ENCODE results near the gene EPOP. TPM values are rescaled to one million over a fixed set of nuclear protein-coding genes. Genes with fewer than 3 reads are reported as not detected.

EPOP gene
- total and polyA plus RNA-seq, 4 donors: 0.32 to 1.9 (median 1.1) TPM

- WGBS: 3% methylated on average over 25 of the region's 25 CpGs
- H3K9ac ChIP-seq (ENCODE audit: low read depth in 1 of 2, low read length in 2 of 2): peak overlapping the region; percentile 85 to 97
- peak overlapping the region; percentile 79 to 87 (median 83) for H3K4me3 ChIP-seq (ENCODE audit: low read depth in 1 of 3, low read length in 3 of 3)
- no peaks in the 10 kb centered on the region for H3K9me3 ChIP-seq (ENCODE audit: control insufficient read depth in 4 of 4, low read length in 3 of 4)
- H3K27ac ChIP-seq (ENCODE audit: low read depth in 1 of 2, low read length in 2 of 2): peak overlapping the region; percentile 89 to 92
- peaks cover 2 to 37% (median 19%) of the 10 kb centered on the region in 4 donors for H3K4me1 ChIP-seq (ENCODE audit: control insufficient read depth in 4 of 4, insufficient read depth in 4 of 4, low read length in 3 of 4)
- DNase-seq (ENCODE audit: low spot score): peak; percentile 56
- no peaks in the 10 kb centered on the region for H3K36me3 ChIP-seq (ENCODE audit: control insufficient read depth in 4 of 4, insufficient read depth in 3 of 4, low read depth in 1 of 4, low read length in 3 of 4)
- TF ChIP-seq FOXA2 (IDR thresholded peaks at IDR 0.05) (no peak), HNF4A (conservative IDR thresholded peaks at IDR 0.05) (no peak), TAF1 (conservative IDR thresholded peaks at IDR 0.05) (no peak), NR2F2 (IDR thresholded peaks at IDR 0.05) (no peak), YY1 (IDR thresholded peaks at IDR 0.05) (no peak), FOXA1 (IDR thresholded peaks at IDR 0.05) (no peak)
- TF ChIP-seq, protein P1, sequence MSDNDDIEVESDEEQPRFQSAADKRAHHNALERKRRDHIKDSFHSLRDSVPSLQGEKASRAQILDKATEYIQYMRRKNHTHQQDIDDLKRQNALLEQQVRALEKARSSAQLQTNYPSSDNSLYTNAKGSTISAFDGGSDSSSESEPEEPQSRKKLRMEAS (IDR thresholded peaks at IDR 0.05): no peak
- TF ChIP-seq, protein P2, sequence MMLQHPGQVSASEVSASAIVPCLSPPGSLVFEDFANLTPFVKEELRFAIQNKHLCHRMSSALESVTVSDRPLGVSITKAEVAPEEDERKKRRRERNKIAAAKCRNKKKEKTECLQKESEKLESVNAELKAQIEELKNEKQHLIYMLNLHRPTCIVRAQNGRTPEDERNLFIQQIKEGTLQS (IDR thresholded peaks at IDR 0.05): no peak
- no peaks in the 10 kb centered on the region for H3K27me3 ChIP-seq (ENCODE audit: control insufficient read depth in 4 of 4, insufficient read depth in 4 of 4, low read length in 3 of 4)
Measured at GRCh38 chr17:38701504-38702165, 26.9 kb upstream of the EPOP start.

DNA sequence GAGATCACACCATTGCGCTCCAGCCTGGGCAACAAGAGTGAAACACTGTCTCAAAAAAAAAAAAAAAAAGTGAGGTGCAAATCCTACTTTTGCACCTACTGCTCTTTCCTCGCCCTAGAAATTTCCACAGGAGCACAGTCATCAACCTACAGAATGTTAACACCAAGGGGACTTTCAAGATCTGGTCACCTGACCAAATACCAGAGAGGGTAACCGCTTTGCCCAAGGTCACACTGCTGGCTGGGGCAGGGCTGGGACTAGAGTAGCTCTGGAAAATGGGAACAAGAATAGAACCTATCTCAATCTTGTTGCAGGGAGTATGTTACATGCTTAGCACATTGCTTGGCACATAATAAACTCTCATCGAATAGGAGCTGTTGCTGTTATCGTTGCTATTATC lies 24.0 kb upstream of the EPOP start:
- no peaks in the 10 kb centered on the region for H3K36me3 ChIP-seq (ENCODE audit: control insufficient read depth in 4 of 4, insufficient read depth in 3 of 4, low read depth in 1 of 4, low read length in 3 of 4)
- TF ChIP-seq TAF1 (conservative IDR thresholded peaks at IDR 0.05): no peak
- TF ChIP-seq RXRA (IDR thresholded peaks at IDR 0.05): no peak
- TF ChIP-seq, protein P3, sequence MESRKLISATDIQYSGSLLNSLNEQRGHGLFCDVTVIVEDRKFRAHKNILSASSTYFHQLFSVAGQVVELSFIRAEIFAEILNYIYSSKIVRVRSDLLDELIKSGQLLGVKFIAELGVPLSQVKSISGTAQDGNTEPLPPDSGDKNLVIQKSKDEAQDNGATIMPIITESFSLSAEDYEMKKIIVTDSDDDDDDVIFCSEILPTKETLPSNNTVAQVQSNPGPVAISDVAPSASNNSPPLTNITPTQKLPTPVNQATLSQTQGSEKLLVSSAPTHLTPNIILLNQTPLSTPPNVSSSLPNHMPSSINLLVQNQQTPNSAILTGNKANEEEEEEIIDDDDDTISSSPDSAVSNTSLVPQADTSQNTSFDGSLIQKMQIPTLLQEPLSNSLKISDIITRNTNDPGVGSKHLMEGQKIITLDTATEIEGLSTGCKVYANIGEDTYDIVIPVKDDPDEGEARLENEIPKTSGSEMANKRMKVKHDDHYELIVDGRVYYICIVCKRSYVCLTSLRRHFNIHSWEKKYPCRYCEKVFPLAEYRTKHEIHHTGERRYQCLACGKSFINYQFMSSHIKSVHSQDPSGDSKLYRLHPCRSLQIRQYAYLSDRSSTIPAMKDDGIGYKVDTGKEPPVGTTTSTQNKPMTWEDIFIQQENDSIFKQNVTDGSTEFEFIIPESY (IDR thresholded peaks at IDR 0.05): no peak
- TF ChIP-seq, protein P4, sequence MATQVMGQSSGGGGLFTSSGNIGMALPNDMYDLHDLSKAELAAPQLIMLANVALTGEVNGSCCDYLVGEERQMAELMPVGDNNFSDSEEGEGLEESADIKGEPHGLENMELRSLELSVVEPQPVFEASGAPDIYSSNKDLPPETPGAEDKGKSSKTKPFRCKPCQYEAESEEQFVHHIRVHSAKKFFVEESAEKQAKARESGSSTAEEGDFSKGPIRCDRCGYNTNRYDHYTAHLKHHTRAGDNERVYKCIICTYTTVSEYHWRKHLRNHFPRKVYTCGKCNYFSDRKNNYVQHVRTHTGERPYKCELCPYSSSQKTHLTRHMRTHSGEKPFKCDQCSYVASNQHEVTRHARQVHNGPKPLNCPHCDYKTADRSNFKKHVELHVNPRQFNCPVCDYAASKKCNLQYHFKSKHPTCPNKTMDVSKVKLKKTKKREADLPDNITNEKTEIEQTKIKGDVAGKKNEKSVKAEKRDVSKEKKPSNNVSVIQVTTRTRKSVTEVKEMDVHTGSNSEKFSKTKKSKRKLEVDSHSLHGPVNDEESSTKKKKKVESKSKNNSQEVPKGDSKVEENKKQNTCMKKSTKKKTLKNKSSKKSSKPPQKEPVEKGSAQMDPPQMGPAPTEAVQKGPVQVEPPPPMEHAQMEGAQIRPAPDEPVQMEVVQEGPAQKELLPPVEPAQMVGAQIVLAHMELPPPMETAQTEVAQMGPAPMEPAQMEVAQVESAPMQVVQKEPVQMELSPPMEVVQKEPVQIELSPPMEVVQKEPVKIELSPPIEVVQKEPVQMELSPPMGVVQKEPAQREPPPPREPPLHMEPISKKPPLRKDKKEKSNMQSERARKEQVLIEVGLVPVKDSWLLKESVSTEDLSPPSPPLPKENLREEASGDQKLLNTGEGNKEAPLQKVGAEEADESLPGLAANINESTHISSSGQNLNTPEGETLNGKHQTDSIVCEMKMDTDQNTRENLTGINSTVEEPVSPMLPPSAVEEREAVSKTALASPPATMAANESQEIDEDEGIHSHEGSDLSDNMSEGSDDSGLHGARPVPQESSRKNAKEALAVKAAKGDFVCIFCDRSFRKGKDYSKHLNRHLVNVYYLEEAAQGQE (IDR thresholded peaks at IDR 0.05): no peak
- TF ChIP-seq SP1 (IDR thresholded peaks at IDR 0.05): no peak
- TF ChIP-seq, protein P1 (IDR thresholded peaks at IDR 0.05): no peak
- TF ChIP-seq FOXA1 (IDR thresholded peaks at IDR 0.05): no peak
- no peak for TF ChIP-seq NR2F2 (IDR thresholded peaks at IDR 0.05)
- no peak for DNase-seq (ENCODE audit: low spot score)
- no peaks in the 10 kb centered on the region for H3K9me3 ChIP-seq (ENCODE audit: control insufficient read depth in 4 of 4, low read length in 3 of 4)
- H3K27ac ChIP-seq (ENCODE audit: low read depth in 1 of 2, low read length in 2 of 2): no peak overlapping the region
- no peak overlapping the region for H3K4me3 ChIP-seq (ENCODE audit: low read depth in 1 of 3, low read length in 3 of 3)
- WGBS: 88% methylated on average over 5 of the region's 5 CpGs
- H3K4me1 ChIP-seq (ENCODE audit: control insufficient read depth in 4 of 4, insufficient read depth in 4 of 4, low read length in 3 of 4): peaks cover 2 to 28% (median 21%) of the 10 kb centered on the region in 4 donors
- H3K9ac ChIP-seq (ENCODE audit: low read depth in 1 of 2, low read length in 2 of 2): no peak overlapping the region
- no peaks in the 10 kb centered on the region for H3K27me3 ChIP-seq (ENCODE audit: control insufficient read depth in 4 of 4, insufficient read depth in 4 of 4, low read length in 3 of 4)
